OCI-LY7 (cell line): ENCODE results near the gene ZNF239. TPM values are rescaled to one million over a fixed set of nuclear protein-coding genes. Genes with fewer than 3 reads are reported as not detected.

Experiments used
- Bru-seq: library from RNA; stranded (reverse); fragments of 400-500 nt; gene quantifications from one replicate; lab custom pipeline; 2021; lab: Mats Ljungman, UMichigan
- BruChase-seq, 2 experiments: library from RNA; stranded (reverse); fragments of 400-500 nt; gene quantifications; one replicate each; lab custom pipeline; 2021; lab: Mats Ljungman, UMichigan
- BruUV-seq: library from RNA; stranded (reverse); fragments of 400-500 nt; replicated peaks from 2 replicates; lab custom pipeline; 2021; lab: Mats Ljungman, UMichigan
- CTCF ChIA-PET: fragments of 300-600 bp; sonication (Branson Sonifier 250); formaldehyde crosslinking; loops from one replicate; lab custom pipeline; 2022; ENCODE audit warnings: antibody characterized with exemption; ENCODE audit not compliant: unreplicated experiment; lab: Charles Lee
- POLR2A ChIA-PET: fragments of 300-600 bp; sonication (Branson Sonifier 250); formaldehyde crosslinking; loops from one replicate; lab custom pipeline; 2022; ENCODE audit warnings: antibody characterized with exemption; lab: Charles Lee
- DNase-seq: peaks from one replicate; pipeline ENCODE4 v3.0.0-alpha.2; 2015; ENCODE audit warnings: low spot score
- H2AFZ ChIP-seq: fragments of 200-600 bp; sonication (generic), shearing (Covaris generic); 2 replicates; pipeline ENCODE4 v1.6.1; 2014; ENCODE audit warnings: mild to moderate bottlenecking, antibody characterized with exemption, low read length, moderate library complexity
- H3K27ac ChIP-seq: fragments of 200-600 bp; sonication (generic); 2 replicates; pipeline ENCODE4 v1.5.1; 2014; ENCODE audit warnings: mixed run types, low read depth, mild to moderate bottlenecking, moderate library complexity, low read length, inconsistent platforms; ENCODE audit not compliant: poor library complexity, severe bottlenecking
- H3K36me3 ChIP-seq: fragments of 200-600 bp; sonication (generic); 2 replicates; pipeline ENCODE4 v1.6.1; 2014; ENCODE audit warnings: mild to moderate bottlenecking, antibody characterized with exemption, low read length, moderate library complexity, mixed read lengths; ENCODE audit not compliant: insufficient read depth
- H3K4me1 ChIP-seq: fragments of 200-600 bp; sonication (generic); 2 replicates; pipeline ENCODE4 v1.5.1; 2014; ENCODE audit warnings: mild to moderate bottlenecking, low read length; ENCODE audit not compliant: insufficient read depth, poor library complexity, severe bottlenecking
- H3K4me2 ChIP-seq: fragments of 200-600 bp; sonication (generic); 2 replicates; pipeline ENCODE4 v1.6.1; 2014; ENCODE audit warnings: mild to moderate bottlenecking, low read length
- H3K4me3 ChIP-seq: fragments of 200-600 bp; sonication (generic); 2 replicates; pipeline ENCODE4 v1.5.1; 2014; ENCODE audit warnings: mild to moderate bottlenecking, low read depth, low read length; ENCODE audit not compliant: poor library complexity, severe bottlenecking
- H3K79me2 ChIP-seq: fragments of 200-600 bp; sonication (generic); 2 replicates; pipeline ENCODE4 v1.6.1; 2016; ENCODE audit warnings: low read depth, mild to moderate bottlenecking, low read length, moderate library complexity, mixed read lengths; ENCODE audit not compliant: insufficient read depth
- H3K9me2 ChIP-seq: fragments of 200-600 bp; sonication (generic); 2 replicates; pipeline ENCODE4 v1.6.1; 2016; ENCODE audit warnings: mild to moderate bottlenecking, low read length, mixed read lengths; ENCODE audit not compliant: insufficient read depth
- H3K9me3 ChIP-seq: fragments of 200-600 bp; sonication (generic); 2 replicates; pipeline ENCODE4 v1.6.1; 2014; ENCODE audit warnings: mild to moderate bottlenecking, mixed run types, low read length, mixed read lengths
- H4K20me1 ChIP-seq: fragments of 200-600 bp; sonication (generic); 2 replicates; pipeline ENCODE4 v1.6.1; 2014; ENCODE audit warnings: mild to moderate bottlenecking, antibody characterized with exemption, low read length, moderate library complexity, mixed read lengths; ENCODE audit not compliant: insufficient read depth
- CTCF ChIP-seq: fragments of 200-600 bp; sonication (generic); conservative IDR thresholded peaks from 2 replicates; pipeline ENCODE4 v1.5.1; 2014; ENCODE audit warnings: mild to moderate bottlenecking, antibody characterized with exemption, low read length, moderate library complexity, mixed read lengths
- EZH2phosphoT487 ChIP-seq: fragments of 200-600 bp; sonication (generic); IDR thresholded peaks from 2 replicates; pipeline ENCODE4 v1.6.1; 2018; ENCODE audit warnings: low read depth, borderline replicate concordance, mild to moderate bottlenecking, mixed run types, antibody characterized with exemption, low read length, moderate library complexity, mixed read lengths
- intact Hi-C: fragments of 100-400 bp; cut with micrococcal nuclease; formaldehyde crosslinking; loops from one replicate; pipeline ENCODE4 v1.10.0; 2022; ENCODE audit not compliant: unreplicated experiment
- long read RNA-seq: library from polyadenylated mRNA; stranded (forward); transcript quantifications from one replicate; pipeline ENCODE4 v2.0.0, GENCODE V29; 2022
- total RNA-seq, 2 experiments: library from RNA; depleted of rRNA in 1 of 2; stranded (reverse); fragments of >200 nt in 1 of 2; shearing (Covaris generic) in 1 of 2; gene quantifications; 2 replicates each; pipeline ENCODE4 v1.2.3, GENCODE V29; 2014 to 2022

The ZNF239 gene
- total RNA-seq (2014; rRNA removed; shearing (Covaris generic)) (not detected in 2 replicates), total RNA-seq (2022) (not detected in 2 replicates), Bru-seq, nascent RNA (not detected), BruChase-seq, experiment 1, labeled RNA remaining after a 6-hour chase (not detected), BruChase-seq, experiment 2, labeled RNA remaining after a 2-hour chase (not detected)
- long read RNA-seq: 0 reads

- Histone ChIP-seq H3K9me3 (no peaks in the 10 kb centered on the region), H3K79me2 (no peaks in the 10 kb centered on the region), H3K27ac (no peak within 1 kb of the TSS), H3K36me3 (no peaks in the 10 kb centered on the region), H3K4me3 (no peak within 1 kb of the TSS), H3K9me2 (no peaks in the 10 kb centered on the region), H4K20me1 (no peaks in the 10 kb centered on the region), H2AFZ (no peak within 1 kb of the TSS), H3K4me1 (no peaks in the 10 kb centered on the region), H3K4me2 (no peak within 1 kb of the TSS)
- intact Hi-C loops: no loop called here
- ChIA-PET POLR2A (no interaction called here), CTCF (no interaction called here)
- no peak for DNase-seq
- no peak for TF ChIP-seq EZH2phosphoT487
- TF ChIP-seq CTCF: no peak
- BruUV-seq: no TSS peak
These were observed at the start of gene ZNF239 for GRCh38 chr10:43574001-43574892. ZNF239 (minus strand) TSS chr10:43574616; CDS start chr10:43558079, 16,537 bp downstream.

GRCh38 chr10:43623351-43623750 is 48.9 kb upstream of the ZNF239 start:
- POLR2A ChIA-PET: interaction anchor here (0.9 kb wide), 1 partner anchor 14 kb away, joined by 3 read pairs; no protein-coding TSS in a partner anchor

More at GRCh38 chr10:43623351-43623750, 48.9 kb upstream of the ZNF239 start:
- H3K36me3 ChIP-seq: no peaks in the 10 kb centered on the region
- intact Hi-C loops: no loop called here
- CTCF ChIA-PET: no interaction called here
- peak overlapping the region; percentile 28 for H3K4me2 ChIP-seq
- H2AFZ ChIP-seq: peak overlapping the region; percentile 27; the same call in 1 of the 2 replicates
- no peaks in the 10 kb centered on the region for H3K9me2 ChIP-seq
- TF ChIP-seq EZH2phosphoT487 (no peak), CTCF (no peak)
- peak overlapping the region; percentile 22 for H3K4me3 ChIP-seq
- peak; percentile 15 for DNase-seq
- no peaks in the 10 kb centered on the region for H4K20me1 ChIP-seq
- H3K9me3 ChIP-seq: peaks cover 10% of the 10 kb centered on the region; the same call in 1 of the 2 replicates
- H3K27ac ChIP-seq: no peak overlapping the region
- no peaks in the 10 kb centered on the region for H3K4me1 ChIP-seq
- H3K79me2 ChIP-seq: no peaks in the 10 kb centered on the region
- BruUV-seq: no TSS peak
